ENCODE measurements around the gene KCNK2.
"Not testable (repeated sequence)": the region's sequence is repeated elsewhere in the genome, so short reads cannot be mapped to it uniquely, and the experiment has no call there.

The KCNK2 gene

GRCh38 chr1:215156232-215156631 is 73.7 kb downstream of the KCNK2 start:
- no peak for DNase-seq (ENCODE audit: low spot score)

GRCh38 chr1:215160351-215160750 is 77.8 kb downstream of the KCNK2 start:
- DNase-seq (ENCODE audit: low spot score) = no peak

- not testable (repeated sequence) for DNase-seq (ENCODE audit: low spot score)
Observed at GRCh38 chr1:215163144-215163543, 80.6 kb downstream of the KCNK2 start.

GRCh38 chr1:215166886-215167285 is 84.3 kb downstream of the KCNK2 start:
- DNase-seq (ENCODE audit: low spot score) = no peak

GRCh38 chr1:215181518-215181917 is 99.0 kb downstream of the KCNK2 start:
- no peak for DNase-seq (ENCODE audit: low spot score)

- DNase-seq (ENCODE audit: low spot score) = no peak
Observed at GRCh38 chr1:215185067-215185620, 102.6 kb downstream of the KCNK2 start.

GRCh38 chr1:215188302-215188950 is 105.9 kb downstream of the KCNK2 start:
- DNase-seq (ENCODE audit: low spot score) = no peak

GRCh38 chr1:215192306-215192705 is 109.8 kb downstream of the KCNK2 start:
- DNase-seq (ENCODE audit: low spot score) = no peak

GRCh38 chr1:215198021-215198420 is 115.5 kb downstream of the KCNK2 start:
- no peak for DNase-seq (ENCODE audit: low spot score)

- DNase-seq (ENCODE audit: low spot score) = no peak
Observed at GRCh38 chr1:215200121-215200520, 117.6 kb downstream of the KCNK2 start.

GRCh38 chr1:215201283-215201682 is 118.7 kb downstream of the KCNK2 start:
- no peak for DNase-seq (ENCODE audit: low spot score)

GRCh38 chr1:215202868-215203267 is 120.3 kb downstream of the KCNK2 start:
- DNase-seq (ENCODE audit: low spot score) = no peak

GRCh38 chr1:215210167-215210566 is 127.6 kb downstream of the KCNK2 start:
- no peak for DNase-seq (ENCODE audit: low spot score)

GRCh38 chr1:215215846-215216245 is 133.3 kb downstream of the KCNK2 start:
- no peak for DNase-seq (ENCODE audit: low spot score)

- no peak for DNase-seq (ENCODE audit: low spot score)
Observed at GRCh38 chr1:215219372-215219771, 136.8 kb downstream of the KCNK2 start.

- no peak for DNase-seq (ENCODE audit: low spot score)
Observed at GRCh38 chr1:215220346-215220745, 137.8 kb downstream of the KCNK2 start.

- DNase-seq (ENCODE audit: low spot score) = no peak
Observed at GRCh38 chr1:215226757-215227156, 144.2 kb downstream of the KCNK2 start.

GRCh38 chr1:215228193-215228592 is 145.7 kb downstream of the KCNK2 start:
- DNase-seq (ENCODE audit: low spot score) = no peak

GRCh38 chr1:215241451-215241850 is 158.9 kb downstream of the KCNK2 start:
- no peak for DNase-seq (ENCODE audit: low spot score)

- no peak for DNase-seq (ENCODE audit: low spot score)
Observed at GRCh38 chr1:215243345-215244054, 161.0 kb downstream of the KCNK2 start.

- DNase-seq (ENCODE audit: low spot score) = no peak
Observed at GRCh38 chr1:215250913-215251312, 168.4 kb downstream of the KCNK2 start.

- no peak for DNase-seq (ENCODE audit: low spot score)
Observed at GRCh38 chr1:215251428-215251827, 168.9 kb downstream of the KCNK2 start.

GRCh38 chr1:215252164-215252563 is 169.6 kb downstream of the KCNK2 start:
- no peak for DNase-seq (ENCODE audit: low spot score)

Data from activated CD4-positive, alpha-beta T cell treated with anti-CD3 and anti-CD28 coated beads, Interleukin-2, Interleukin-4, amounts not matched to agents 100 ng/mL and 50 ng/mL, durations not matched to agents 16 hours and 8 hours (primary cell).